ENCODE data around the gene TAC3. TPM values are rescaled to one million over a fixed set of nuclear protein-coding genes. Genes with fewer than 3 reads are reported as not detected.

The TAC3 gene
- total RNA-seq: 0.93 TPM

GRCh38 chr12:57016348-57016747 lies at the start of gene TAC3:
Gene TAC3 (minus strand): TSS chr12:57016529. CDS start chr12:57015797, 732 bp downstream.

GRCh38 chr12:57049890-57050289 lies 33.6 kb upstream of the TAC3 start, which contains the start of gene MYO1A:
Gene MYO1A (minus strand): TSS chr12:57050129. CDS start chr12:57048323, 1,806 bp downstream.

GRCh38 chr12:57005980-57006808 lies 10.1 kb downstream of the TAC3 start, which contains the start of gene ZBTB39:
Gene ZBTB39 (minus strand): TSS chr12:57006546. CDS start chr12:57004917, 1,629 bp downstream.

Other genes with a start within 250 kb of the TAC3 start
- gene SDR9C7, start 82.1 kb downstream of the TAC3 start, total RNA-seq: 0.38 TPM
- 1.0 TPM for gene RDH16, start 58.9 kb downstream of the TAC3 start, total RNA-seq
- gene ZBTB39, start 10.0 kb downstream of the TAC3 start, total RNA-seq: 11.5 TPM
- gene MYO1A, start 33.6 kb upstream of the TAC3 start, total RNA-seq: not detected
- 16.1 TPM for gene NEMP1, start 62.3 kb upstream of the TAC3 start, total RNA-seq
- 26.2 TPM for gene NAB2, start 72.6 kb upstream of the TAC3 start, total RNA-seq
- 49.9 TPM for gene STAT6, start 94.8 kb upstream of the TAC3 start, total RNA-seq
- gene LRP1, start 112.0 kb upstream of the TAC3 start, total RNA-seq: 254 TPM
- 3.4 TPM for gene LRP1-AS, start 131.1 kb upstream of the TAC3 start, total RNA-seq
- 23.4 TPM for gene NXPH4, start 200.3 kb upstream of the TAC3 start, total RNA-seq
- gene SHMT2, start 213.2 kb upstream of the TAC3 start, total RNA-seq: 88.8 TPM
- gene STAC3, start 234.7 kb upstream of the TAC3 start, total RNA-seq: 55.6 TPM

Measured in camera-type eye (tissue), 1 donor.